ENCODE data around the gene CEP72. TPM values are rescaled to one million over a fixed set of nuclear protein-coding genes. Genes with fewer than 3 reads are reported as not detected.
A peak's percentile ranks its signal among the peaks of the same experiment; 100 is the strongest.

CEP72 gene
- total RNA-seq, 1 donor from 2014 or later: 27.8 TPM

DNA sequence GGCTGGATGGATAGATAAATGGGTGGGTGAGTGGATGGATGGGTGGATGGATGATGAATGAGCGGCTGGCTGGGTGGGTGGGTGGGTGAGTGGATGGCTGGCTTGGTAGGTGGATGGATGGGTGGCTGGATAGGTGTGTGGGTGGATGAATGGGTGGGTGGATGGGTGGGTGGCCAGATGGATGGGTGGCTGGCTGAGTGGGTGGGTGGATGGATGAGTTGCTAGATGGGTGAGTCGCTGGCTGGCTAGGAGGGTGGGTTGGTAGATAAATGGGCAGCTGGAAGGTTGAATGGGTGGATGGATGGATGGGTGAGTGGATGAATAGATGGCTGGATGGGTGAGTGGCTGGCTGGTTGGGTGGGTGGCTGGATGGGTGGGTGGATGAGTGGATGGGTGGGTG lies 27.9 kb upstream of the CEP72 start:
- H3K4me3 Mint-ChIP-seq: no peak overlapping the region
- TF ChIP-seq CTCF (conservative IDR thresholded peaks at IDR 0.05): no peak
- peaks cover 51% of the 10 kb centered on the region for H3K27me3 Mint-ChIP-seq
- no peaks in the 10 kb centered on the region for H3K36me3 Mint-ChIP-seq
- H3K9me3 Mint-ChIP-seq: no peaks in the 10 kb centered on the region
- DNase-seq (ENCODE audit: extremely low spot score, unreplicated experiment): peak; percentile 25
- H3K27ac Mint-ChIP-seq: no peak overlapping the region
- H3K4me1 Mint-ChIP-seq (ENCODE audit: unreplicated experiment): no peaks in the 10 kb centered on the region

DNA sequence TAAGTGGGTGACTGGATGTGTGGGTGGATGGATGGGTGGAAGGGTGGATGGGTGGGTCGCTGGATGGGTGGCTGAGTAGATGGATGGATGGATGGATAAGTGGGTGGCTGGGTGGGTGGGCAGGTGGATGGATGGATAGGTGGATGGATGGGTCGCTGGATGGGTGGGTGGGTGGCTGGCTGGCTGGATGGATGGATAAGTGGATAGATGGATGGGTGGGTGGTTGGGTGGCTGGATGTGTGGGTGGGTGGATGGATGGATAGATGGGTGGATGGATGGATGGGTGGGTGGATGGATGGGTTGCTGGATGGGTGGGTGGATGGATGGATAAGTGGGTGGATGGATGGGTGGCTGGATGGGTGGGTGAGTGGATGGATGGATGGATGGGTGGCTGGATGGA lies 27.3 kb upstream of the CEP72 start:
- Mint-ChIP-seq H3K4me3 (no peak overlapping the region), H3K27me3 (peaks cover 56% of the 10 kb centered on the region)

GRCh38 chr5:585556-585955 lies 26.6 kb upstream of the CEP72 start:
- peaks cover 52% of the 10 kb centered on the region for H3K27me3 Mint-ChIP-seq

More for the DNA sequence above, 27.3 kb upstream of the CEP72 start:
- no peaks in the 10 kb centered on the region for H3K36me3 Mint-ChIP-seq
- peak; percentile 34 for DNase-seq (ENCODE audit: extremely low spot score, unreplicated experiment)
- H3K9me3 Mint-ChIP-seq: no peaks in the 10 kb centered on the region
- H3K27ac Mint-ChIP-seq: no peak overlapping the region
- H3K4me1 Mint-ChIP-seq (ENCODE audit: unreplicated experiment): no peaks in the 10 kb centered on the region
- no peak for TF ChIP-seq CTCF (conservative IDR thresholded peaks at IDR 0.05)

DNA sequence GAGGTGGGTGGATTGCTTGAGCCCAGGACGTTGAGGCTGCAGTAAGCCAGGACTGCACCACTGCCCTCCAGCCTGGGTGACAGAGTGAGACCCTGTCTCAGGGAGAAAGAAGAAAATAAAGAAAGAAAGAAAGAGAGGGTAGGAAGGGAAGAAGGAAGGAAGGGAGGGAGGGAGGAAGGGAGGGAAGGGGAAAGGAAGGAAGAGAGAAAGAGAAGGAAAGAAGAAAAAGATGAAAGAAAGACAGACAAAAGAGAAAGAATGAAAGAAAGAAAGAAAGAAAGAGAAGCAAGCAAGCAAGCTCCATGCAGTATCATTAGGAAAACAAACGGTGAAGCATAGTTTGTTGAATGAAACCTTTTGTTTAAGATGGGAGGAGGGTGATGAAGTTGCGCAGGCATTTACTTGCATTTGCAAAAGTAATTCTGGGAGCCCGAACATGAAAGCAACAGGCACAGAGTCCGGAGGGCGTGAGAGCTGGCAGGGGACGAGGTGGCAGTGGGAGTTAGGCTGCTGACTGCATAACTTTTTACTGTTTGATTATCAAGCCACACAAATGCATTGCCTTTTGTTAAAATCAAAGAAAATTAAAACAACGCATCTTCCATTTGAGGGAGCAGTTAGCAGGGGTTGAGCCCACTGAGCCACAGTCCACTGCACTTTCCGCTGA lies 26.0 kb upstream of the CEP72 start:
- Mint-ChIP-seq H3K4me3 (no peak overlapping the region), H3K27me3 (peaks cover 51% of the 10 kb centered on the region), H3K4me1 (ENCODE audit: unreplicated experiment) (no peaks in the 10 kb centered on the region), H3K27ac (no peak overlapping the region), H3K9me3 (peaks cover 2% of the 10 kb centered on the region), H3K36me3 (no peaks in the 10 kb centered on the region)
- TF ChIP-seq CTCF (conservative IDR thresholded peaks at IDR 0.05): no peak
- DNase-seq (ENCODE audit: extremely low spot score, unreplicated experiment): no peak

More at GRCh38 chr5:585556-585955, 26.6 kb upstream of the CEP72 start:
- Mint-ChIP-seq H3K4me1 (ENCODE audit: unreplicated experiment) (no peaks in the 10 kb centered on the region), H3K36me3 (no peaks in the 10 kb centered on the region), H3K9me3 (no peaks in the 10 kb centered on the region), H3K27ac (no peak overlapping the region), H3K4me3 (no peak overlapping the region)
- DNase-seq (ENCODE audit: extremely low spot score, unreplicated experiment): no peak
- TF ChIP-seq CTCF (conservative IDR thresholded peaks at IDR 0.05): no peak

- Mint-ChIP-seq H3K27ac (no peak overlapping the region), H3K27me3 (peaks cover 53% of the 10 kb centered on the region), H3K9me3 (peaks cover 9% of the 10 kb centered on the region), H3K36me3 (no peaks in the 10 kb centered on the region), H3K4me3 (no peak overlapping the region), H3K4me1 (ENCODE audit: unreplicated experiment) (no peaks in the 10 kb centered on the region)
- DNase-seq (ENCODE audit: extremely low spot score, unreplicated experiment): no peak
- peak; percentile 29 for TF ChIP-seq CTCF (conservative IDR thresholded peaks at IDR 0.05)
These were observed 25.3 kb upstream of the CEP72 start for GRCh38 chr5:586751-587285.
